Epithelial cell of esophagus (primary cell): ENCODE results near the gene NKX2-2.

Source experiments
- DNase-seq: peaks from one replicate; pipeline ENCODE4 v3.0.0; 2010; ENCODE audit warnings: low read depth
- H3K4me3 ChIP-seq: 2 replicates; pipeline ENCODE4 v1.5.1; 2011; ENCODE audit warnings: mild to moderate bottlenecking, low read length, control low read depth
- CTCF ChIP-seq: IDR thresholded peaks from 2 replicates; pipeline ENCODE4 v1.5.1; 2011; ENCODE audit warnings: low read depth, mild to moderate bottlenecking, low read length, control low read depth, inconsistent platforms; ENCODE audit not compliant: insufficient read depth; ENCODE audit errors: missing control alignments

The NKX2-2 gene

GRCh38 chr20:21534453-21534852 is 20.6 kb upstream of the NKX2-2 start:
- no peak overlapping the region for H3K4me3 ChIP-seq
- no peak for TF ChIP-seq CTCF
- DNase-seq, result no peak

- no peak overlapping the region for H3K4me3 ChIP-seq
- no peak for DNase-seq
- peak; percentile 17 for TF ChIP-seq CTCF
Measured at GRCh38 chr20:21529863-21530262, 16.0 kb upstream of the NKX2-2 start.

GRCh38 chr20:21528870-21529269 is 15.0 kb upstream of the NKX2-2 start:
- TF ChIP-seq CTCF, result no peak
- no peak overlapping the region for H3K4me3 ChIP-seq

GRCh38 chr20:21527908-21528307 is 14.0 kb upstream of the NKX2-2 start:
- no peak overlapping the region for H3K4me3 ChIP-seq
- TF ChIP-seq CTCF, result no peak
- no peak for DNase-seq

More at GRCh38 chr20:21528870-21529269, 15.0 kb upstream of the NKX2-2 start:
- no peak for DNase-seq

GRCh38 chr20:21526776-21527175 is 12.9 kb upstream of the NKX2-2 start:
- no peak overlapping the region for H3K4me3 ChIP-seq
- DNase-seq, result no peak
- no peak for TF ChIP-seq CTCF

GRCh38 chr20:21523895-21524294 is 10.0 kb upstream of the NKX2-2 start:
- no peak overlapping the region for H3K4me3 ChIP-seq
- no peak for TF ChIP-seq CTCF
- DNase-seq, result no peak

GRCh38 chr20:21523281-21523868 is 9.5 kb upstream of the NKX2-2 start:
- TF ChIP-seq CTCF, result no peak
- no peak for DNase-seq
- no peak overlapping the region for H3K4me3 ChIP-seq
